GM23338 (cell line): Measurements from ENCODE around the gene CAVIN2.
A peak's percentile ranks its signal among the peaks of the same experiment; 100 is the strongest.

Experiments used
- CREB1 ChIP-seq: fragments of 250-450 bp; sonication (Bioruptor Pico); IDR thresholded peaks from 2 replicates; pipeline ENCODE4 v1.5.0; 2020; ENCODE audit warnings: low read depth, mild to moderate bottlenecking, moderate library complexity
- CTCF ChIP-seq, 2 experiments: fragments of 200-600 bp in 1 of 2; sonication (generic) in 1 of 2; conservative IDR thresholded peaks; 2 replicates each; pipeline versions ENCODE4 v1.5.1 to v1.6.1; 2016 to 2017; ENCODE audit warnings: antibody characterized with exemption in 2 of 2, low read depth in 2 of 2, mild to moderate bottlenecking in 2 of 2, moderate library complexity in 1 of 2
- ETS1 ChIP-seq: IDR thresholded peaks from 2 replicates; pipeline ENCODE4 v1.6.1; 2016; ENCODE audit warnings: antibody characterized with exemption
- EZH2 ChIP-seq: fragments of 200-600 bp; sonication (generic); IDR thresholded peaks from one replicate; pipeline ENCODE4 v1.8.0; 2017; ENCODE audit warnings: antibody characterized with exemption, mild to moderate bottlenecking, low read depth; ENCODE audit not compliant: unreplicated experiment
- JUNB ChIP-seq: IDR thresholded peaks from one replicate; pipeline ENCODE4 v1.6.1; 2016; ENCODE audit warnings: antibody characterized with exemption; ENCODE audit not compliant: unreplicated experiment
- POLR2AphosphoS5 ChIP-seq: IDR thresholded peaks from 2 replicates; pipeline ENCODE4 v1.6.1; 2016; ENCODE audit warnings: antibody characterized with exemption, low read depth
- REST ChIP-seq: IDR thresholded peaks from one replicate; pipeline ENCODE4 v1.6.1; 2018; ENCODE audit warnings: antibody characterized with exemption; ENCODE audit not compliant: unreplicated experiment

GRCh38 chr2:191870744-191871143 lies 23.9 kb upstream of the CAVIN2 start:
- TF ChIP-seq CTCF (conservative IDR thresholded peaks at IDR 0.05; ENCODE audit: low read depth in 2 of 2) (peak; percentile 52 to 58), EZH2 (no peak), ETS1 (no peak), JUNB (no peak), REST (no peak), POLR2AphosphoS5 (no peak), CREB1 (CRISPR knock-in tag) (no peak)
